Raji (cell line): Measurements from ENCODE around the gene SPINDOC.
A peak's percentile ranks its signal among the peaks of the same experiment; 100 is the strongest.

Experiments used
- POLR2A ChIP-seq: IDR thresholded peaks from 2 replicates; pipeline ENCODE4 v1.6.1; 2011; ENCODE audit warnings: low read depth, low read length, control low read depth; ENCODE audit not compliant: insufficient read depth

Gene SPINDOC

DNA sequence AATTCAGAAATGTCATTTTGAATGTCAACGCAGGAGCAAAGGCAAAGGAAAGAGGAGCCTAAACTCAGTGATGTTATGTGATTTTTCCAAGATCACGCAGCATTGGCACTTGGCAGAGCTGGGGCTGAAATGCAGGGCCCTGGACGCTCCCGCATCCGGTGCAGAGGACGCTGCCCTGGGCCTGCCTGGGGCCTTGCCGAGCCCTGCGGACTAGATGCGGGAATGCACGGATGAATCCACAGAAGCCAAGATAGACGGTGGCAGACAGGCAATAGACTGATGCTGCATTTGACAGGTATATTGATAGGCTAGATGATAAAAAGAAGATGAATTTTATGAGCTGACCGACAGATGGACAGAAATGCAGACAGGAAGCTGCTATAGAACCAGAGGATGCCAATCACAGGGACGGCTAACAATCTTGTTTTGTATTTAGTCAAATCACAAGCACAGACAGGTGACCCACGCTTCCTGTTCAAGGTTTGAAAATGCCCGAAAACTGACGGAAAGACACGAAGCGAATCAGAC lies 25.0 kb downstream of the SPINDOC start:
- TF ChIP-seq POLR2A, result no peak

DNA sequence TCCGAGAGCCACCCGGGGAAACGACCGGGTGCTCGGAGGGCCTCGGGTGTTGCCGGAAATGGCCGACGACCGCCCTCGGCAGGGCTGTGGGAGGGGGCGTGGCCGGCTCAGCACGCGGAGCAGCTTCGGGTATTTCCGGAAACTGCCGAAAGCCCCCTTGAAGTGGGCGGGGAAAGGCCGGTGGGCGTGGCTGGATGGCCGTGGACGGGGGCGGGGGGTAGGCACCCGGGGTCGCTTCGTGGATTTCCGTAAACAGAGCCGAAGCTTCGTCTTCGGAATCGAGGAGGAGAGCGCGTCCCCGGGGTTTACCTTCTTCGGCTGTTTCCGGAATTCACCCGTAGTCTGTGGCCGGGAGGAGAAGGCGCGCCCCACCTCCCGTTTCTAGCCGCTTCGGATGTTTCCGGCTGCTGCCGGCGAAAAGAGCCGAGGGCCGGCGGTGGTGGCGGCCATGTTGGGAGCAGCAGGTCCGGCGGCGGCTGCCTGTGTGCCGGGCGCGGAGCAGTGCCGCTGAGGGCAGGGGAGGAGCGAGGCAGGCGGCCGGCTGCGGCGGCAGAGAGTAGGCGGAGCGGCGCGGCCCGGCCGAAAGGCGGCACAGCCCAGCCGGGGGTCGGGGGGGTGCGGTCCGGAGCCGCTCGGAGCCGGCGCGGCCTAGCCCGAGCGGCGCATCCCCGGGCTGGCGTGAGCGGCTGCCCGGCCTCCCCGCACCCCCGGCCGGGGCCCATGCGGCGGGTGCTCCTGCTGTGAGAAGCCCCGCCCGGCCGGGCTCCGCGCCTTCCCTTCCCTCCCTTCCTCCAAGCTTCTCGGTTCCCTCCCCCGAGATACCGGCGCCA lies 25.6 kb downstream of the SPINDOC start, which contains the start of gene MARK2:
Gene MARK2 (plus strand): TSS at position 433 of the 830 bp plus-strand sequence. CDS start 397 bp downstream, at position 830.
- peak; percentile 57 for TF ChIP-seq POLR2A

DNA sequence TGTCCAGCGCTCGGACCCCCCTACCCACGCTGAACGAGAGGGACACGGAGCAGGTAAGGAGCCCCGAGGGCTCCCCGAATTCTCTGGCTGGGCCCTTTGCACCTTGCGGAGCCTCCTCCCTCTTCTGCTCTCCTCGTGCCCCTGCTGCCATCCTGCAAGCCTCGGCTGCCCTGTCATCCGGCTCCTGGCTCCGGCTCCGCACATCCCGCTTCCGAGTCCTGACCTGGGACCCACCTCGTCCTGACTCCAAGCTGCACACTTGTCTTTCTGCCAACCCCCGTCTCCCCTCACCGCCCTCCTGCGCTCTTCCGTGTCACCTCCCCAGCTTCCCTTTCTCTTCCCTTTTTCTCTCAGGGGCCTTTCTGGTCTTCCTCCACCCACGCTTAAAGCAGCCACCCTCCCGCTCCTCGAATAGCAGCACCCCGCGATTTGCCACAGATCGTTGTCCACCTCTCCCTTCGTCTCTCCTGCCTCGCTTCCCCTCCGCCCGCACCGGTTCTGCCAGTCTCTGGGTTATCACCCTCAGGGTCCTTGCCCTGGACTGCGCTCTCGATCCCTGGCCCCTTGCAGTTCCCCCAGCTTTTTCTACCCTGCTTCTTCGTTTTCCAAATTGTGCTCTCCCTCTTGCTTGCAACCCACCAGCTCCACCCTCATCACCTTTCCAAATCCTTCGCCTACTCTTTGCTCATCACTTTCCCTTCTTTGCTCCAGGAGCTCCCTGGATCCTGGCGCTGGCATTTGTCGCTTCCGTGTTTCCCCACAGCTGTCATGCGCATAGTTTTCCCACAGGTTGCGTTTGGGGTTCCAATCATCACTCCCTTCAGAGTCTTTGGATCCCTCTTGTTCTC lies 26.5 kb downstream of the SPINDOC start:
- peak; percentile 52 for TF ChIP-seq POLR2A

DNA sequence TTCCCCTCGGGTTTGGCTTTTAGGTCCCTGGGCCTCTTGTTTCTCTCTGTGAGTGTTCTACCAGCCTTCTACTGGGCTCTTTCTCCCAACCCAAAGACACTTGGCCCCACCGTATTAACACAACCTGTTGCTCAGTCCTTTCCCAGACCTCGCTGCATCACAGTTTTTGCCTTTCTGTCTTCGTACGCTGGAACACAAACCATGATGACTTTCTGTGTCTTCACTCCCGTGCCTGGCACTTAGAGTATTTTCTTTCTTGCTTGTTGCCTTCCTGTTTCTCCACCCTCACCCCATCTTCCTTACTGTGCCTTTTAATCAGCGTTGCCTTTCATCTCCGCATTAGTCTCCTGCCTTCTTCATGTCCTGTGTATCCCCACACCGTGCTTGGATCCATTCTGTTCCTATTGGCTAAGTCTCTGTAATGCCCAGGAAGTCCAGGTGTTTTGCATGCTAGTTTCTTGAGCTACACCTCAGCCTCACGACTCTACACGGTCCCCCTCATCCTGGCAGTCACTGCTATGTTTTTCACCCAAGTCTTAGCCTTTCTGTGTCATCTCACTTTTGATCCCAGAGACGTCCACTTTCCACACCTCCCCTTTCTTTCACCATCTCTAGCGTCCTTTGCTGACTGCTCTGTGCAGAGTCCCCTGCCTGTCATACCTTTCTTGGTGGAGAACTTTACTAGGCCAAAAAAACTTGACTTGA lies 27.3 kb downstream of the SPINDOC start:
- TF ChIP-seq POLR2A, result no peak

DNA sequence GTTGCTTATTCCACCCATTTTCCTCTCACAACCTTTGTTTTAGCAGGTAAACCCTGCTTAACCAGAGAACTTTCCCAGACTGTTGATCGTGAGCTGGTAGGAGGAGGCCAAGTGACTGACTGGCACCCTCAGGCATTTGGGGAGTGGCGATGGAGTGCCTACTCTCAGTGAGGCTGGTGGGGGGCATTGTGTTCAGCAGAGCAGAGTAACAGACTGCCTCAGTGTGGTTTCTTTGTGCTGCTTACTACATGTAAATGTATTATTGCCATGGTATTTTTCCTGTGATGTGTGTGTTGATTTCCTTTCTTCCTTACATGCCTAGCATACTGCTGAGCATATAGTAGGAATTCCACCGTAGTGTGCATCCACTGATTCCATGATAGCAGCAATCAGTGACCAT lies 28.3 kb downstream of the SPINDOC start:
- no peak for TF ChIP-seq POLR2A

DNA sequence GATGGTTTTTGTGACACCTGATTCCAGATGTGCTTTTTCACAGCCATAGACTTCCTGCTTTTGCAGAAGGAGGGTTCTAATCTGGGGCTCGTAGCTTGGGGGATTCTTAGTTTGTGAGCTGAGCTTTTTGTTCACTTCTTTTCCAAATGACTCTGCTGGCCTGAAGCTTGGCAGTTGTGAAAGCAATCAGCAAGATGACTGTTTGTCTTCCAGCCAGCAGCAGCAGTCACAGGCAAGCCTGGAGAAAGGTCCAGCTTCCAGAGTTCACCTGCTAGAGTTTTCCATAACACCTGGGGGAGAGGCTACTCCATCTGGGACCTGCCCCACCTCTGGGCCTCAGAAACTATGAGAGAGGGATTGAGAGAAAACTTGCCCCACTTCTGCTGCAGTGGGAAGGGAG lies 29.8 kb downstream of the SPINDOC start:
- no peak for TF ChIP-seq POLR2A

DNA sequence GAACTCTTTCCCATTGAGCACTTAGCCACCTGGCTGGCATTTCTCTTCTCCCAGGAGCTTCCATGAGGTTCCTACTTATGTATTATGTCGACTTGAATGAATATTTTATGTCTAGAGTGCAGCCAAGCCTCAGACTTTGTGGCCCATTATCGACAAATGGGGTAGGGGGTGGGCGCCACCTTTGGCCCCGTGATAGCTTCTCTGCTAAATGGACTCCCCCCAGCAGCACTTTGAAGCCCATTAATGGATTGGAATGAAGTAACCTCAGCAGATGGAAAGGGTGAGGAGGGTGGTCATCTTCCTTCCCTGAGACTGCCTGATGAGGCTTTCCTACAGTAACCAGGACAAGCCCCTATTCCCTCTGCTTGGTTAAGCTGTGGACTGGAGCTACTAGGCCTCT lies 31.6 kb downstream of the SPINDOC start:
- TF ChIP-seq POLR2A, result no peak

DNA sequence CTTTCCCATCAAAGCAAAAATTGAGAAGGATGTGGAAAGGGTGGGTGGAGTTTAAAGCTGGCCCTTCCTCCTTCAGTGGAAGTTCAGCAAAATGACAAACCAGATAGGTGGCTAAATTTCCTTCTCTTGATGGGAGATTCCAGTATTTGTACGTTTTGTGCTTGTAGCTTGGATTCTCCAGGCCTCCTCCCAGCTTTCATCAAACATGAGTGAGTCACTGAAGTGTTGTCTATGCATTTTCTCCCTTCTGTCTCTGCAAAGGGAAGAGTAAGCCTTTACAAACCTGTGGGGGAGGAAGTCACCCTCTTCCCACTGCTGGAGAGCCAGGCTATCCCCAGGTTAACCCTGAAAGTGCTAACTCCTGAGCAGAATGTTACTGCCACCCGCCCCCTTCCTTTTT lies 32.0 kb downstream of the SPINDOC start:
- no peak for TF ChIP-seq POLR2A

DNA sequence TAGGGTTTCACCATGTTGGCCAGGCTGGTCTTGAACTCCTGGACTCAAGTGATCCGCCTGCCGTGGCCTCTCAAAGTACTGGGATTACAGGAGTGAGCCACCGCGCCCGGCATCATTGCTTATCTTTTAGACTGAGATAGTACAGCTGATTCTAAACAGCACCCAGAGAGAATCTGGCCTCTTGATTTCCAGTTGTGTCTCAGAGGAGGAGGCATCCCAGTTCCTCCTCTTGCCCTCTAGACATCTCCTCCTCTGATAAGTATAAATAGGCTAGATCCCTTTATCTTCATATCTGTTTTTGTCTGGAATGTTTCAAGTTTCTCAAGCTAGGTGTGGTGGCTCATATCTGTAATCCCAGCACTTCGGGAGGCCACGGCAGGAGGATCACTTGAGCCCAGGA lies 32.7 kb downstream of the SPINDOC start:
- TF ChIP-seq POLR2A, result no peak

DNA sequence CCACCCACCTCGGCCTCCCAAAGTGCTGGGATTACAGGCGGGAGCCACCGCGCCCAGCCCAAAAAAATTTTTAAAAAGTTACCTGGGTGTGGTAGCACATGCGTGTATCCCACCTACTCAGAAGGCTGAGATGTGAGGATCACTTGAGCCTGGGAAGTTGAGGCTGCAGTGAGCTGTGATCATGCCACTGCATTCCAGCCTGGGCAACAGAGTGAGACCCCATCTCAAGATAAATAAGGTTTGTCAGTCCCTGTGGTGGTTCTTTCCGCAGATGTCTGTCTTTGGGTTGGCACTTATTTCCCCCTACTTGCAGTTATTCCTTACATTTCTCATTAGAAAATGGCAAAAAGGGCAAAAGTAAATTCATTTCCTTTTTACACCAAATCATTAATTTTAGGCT lies 33.6 kb downstream of the SPINDOC start:
- TF ChIP-seq POLR2A, result no peak

DNA sequence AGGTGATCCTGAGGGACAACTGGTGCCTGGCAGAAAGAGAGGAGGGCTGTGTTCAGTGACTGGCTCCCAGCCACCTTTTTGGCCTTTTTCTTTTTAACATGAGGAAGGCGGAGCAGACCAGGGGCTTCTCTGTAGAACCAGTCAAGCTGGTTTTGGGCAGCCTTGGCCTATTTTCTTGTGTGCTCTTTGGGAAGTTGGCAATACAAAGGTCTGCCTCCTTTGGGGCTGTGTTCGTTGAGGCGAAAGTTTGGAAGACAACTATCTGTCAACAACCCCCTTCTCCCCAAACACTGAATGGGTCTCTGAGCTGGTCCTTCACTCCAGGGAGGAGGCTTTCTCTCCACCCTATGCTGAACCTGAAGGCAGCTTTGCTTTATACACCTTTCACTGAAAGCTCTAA lies 34.1 kb downstream of the SPINDOC start:
- TF ChIP-seq POLR2A, result no peak

DNA sequence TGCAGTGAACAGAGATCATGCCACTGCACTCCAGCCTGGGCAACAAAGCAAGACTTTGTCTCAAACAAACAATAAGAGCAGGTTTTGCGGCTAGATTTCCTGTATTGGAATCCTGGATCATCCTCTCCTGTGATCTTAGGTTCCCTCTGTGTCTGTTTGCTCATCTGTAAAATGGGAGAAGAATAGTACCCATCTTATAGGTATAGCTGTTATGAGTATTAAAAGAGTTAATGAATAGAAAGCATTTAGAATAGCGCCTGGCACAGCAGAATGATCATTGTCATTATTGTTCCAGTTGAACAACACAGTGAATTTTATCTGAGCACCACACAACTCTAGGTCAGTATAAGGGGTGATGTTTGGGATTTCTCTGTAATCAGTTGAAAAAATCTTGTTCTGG lies 36.4 kb downstream of the SPINDOC start:
- TF ChIP-seq POLR2A, result no peak

DNA sequence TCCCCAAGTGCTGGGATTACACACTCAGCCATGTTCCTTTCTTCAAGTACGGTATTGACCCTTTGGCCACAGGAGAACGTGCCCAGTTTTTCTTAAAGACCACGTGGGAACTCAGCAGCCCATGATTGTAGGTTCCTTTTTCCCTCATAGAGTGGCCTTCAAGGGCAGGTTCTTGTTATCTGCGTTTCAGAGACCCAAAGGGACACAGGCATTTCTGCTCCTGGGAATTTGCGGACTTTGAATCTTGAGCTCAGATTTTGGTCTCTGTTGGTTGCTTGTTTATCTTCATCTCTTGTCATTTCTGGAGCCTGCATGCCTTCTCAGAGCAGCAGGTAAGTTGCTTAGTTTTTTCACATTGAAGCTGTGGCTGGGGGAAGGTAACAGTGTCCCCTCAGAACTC lies 37.7 kb downstream of the SPINDOC start:
- TF ChIP-seq POLR2A, result no peak

DNA sequence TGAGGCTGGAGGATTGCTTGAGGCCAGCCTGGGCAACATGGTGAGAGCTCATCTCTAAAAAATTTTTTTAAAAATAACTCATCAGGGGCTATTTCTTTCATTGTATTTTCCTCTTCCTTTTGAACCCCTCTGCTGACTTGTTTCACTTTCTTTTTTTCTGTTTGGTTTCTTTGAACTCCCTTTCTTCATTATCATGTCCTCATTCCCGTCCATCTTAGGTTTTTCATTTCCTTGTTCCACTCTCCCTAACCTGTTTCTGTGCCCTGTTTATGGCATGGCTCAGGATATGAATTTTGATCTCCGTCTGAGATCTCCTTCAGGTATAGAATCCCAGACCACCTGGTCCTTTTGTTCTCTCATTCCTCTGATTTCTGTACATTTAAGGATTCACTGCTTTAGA lies 38.1 kb downstream of the SPINDOC start:
- TF ChIP-seq POLR2A, result no peak

DNA sequence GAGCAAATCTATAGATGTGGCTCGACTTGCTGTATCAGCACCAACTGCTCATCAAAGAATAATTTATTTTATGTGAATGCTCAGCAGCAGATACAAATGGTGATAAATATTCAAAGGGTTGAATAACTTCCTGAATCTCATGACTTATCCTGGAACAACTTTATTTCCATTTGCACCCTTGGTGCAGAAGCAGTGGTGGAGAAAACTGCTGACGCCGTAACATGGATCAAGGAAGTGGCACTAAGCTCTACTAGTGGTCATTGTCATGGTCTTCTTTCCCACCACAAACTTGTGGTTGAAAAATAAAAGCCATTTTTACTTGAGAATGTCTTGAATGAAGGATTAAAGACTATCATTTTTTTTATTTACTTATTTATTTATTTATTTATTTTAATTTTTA lies 40.2 kb downstream of the SPINDOC start:
- TF ChIP-seq POLR2A, result no peak
